H1 (cell line): Measurements from ENCODE around the gene SIAH3. TPM values are rescaled to one million over a fixed set of nuclear protein-coding genes. Genes with fewer than 3 reads are reported as not detected.

ENCODE experiments used
- GABPA ChIP-seq: IDR thresholded peaks from 2 replicates; pipeline ENCODE4 v1.6.1; 2011; ENCODE audit warnings: mild to moderate bottlenecking, low read length, moderate library complexity, borderline replicate concordance; ENCODE audit not compliant: insufficient read depth
- HDAC2 ChIP-seq, 2 experiments: fragments of 300-600 bp in 1 of 2; sonication (generic) in 1 of 2; IDR thresholded peaks; 2 replicates each; pipeline ENCODE4 v1.6.1; 2011 to 2012; ENCODE audit warnings: low read depth in 2 of 2, low read length in 2 of 2, mild to moderate bottlenecking in 2 of 2, moderate library complexity in 2 of 2, borderline replicate concordance in 1 of 2, inconsistent platforms in 1 of 2
- YY1 ChIP-seq: IDR thresholded peaks from 2 replicates; pipeline ENCODE4 v1.6.1; 2011; ENCODE audit warnings: low read depth, mild to moderate bottlenecking, low read length
- polyA plus RNA-seq, 7 experiments: library from polyadenylated mRNA; depleted of rRNA in 3 of 7; stranded (reverse) in 5 of 7; unstranded in 2 of 7; fragments of >200 nt in 5 of 7; fragments of 200-250 nt in 2 of 7; gene quantifications; 1 replicate in 5 of 7; 2 replicates in 1 of 7; 4 replicates in 1 of 7; pipeline versions ENCODE4 v1.2.1 to v1.2.3, GENCODE V29; 2011 to 2013; ENCODE audit warnings: missing spikeins in 2 of 7, mixed read lengths in 2 of 7
- total RNA-seq: library from RNA; stranded (reverse); fragmentation: NEBNext Ultra II Directional; extraction: Animal tissue kit (Norgen Biotek cat#: 25700); gene quantifications from 2 replicates; pipeline ENCODE4 v1.2.1, GENCODE V29; 2021

SIAH3 gene
- total and polyA plus RNA-seq, 2 of the 8 experiments (the other 6 are each of a cell fraction or from before 2014, with no cell fraction given): 0.15 to 0.17 TPM

DNA sequence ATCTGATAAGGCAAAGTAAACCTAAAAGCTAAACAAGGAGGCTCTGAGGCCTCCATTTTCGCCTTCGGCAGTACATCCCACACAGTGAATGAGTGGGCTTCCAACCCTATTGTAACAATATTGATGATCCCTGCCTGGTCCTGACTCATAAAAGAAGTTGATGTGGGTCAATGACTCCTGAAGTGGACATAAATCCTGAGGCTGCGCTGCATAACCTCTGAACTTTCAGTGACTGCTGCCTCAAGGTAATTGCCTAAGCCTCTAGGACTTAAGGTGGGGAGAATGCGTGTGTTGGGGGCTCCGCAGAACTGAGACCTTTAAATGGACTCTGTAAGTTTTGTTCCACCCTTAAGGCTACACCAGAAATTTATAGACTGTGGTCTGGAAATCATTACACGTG, 42.6 kb downstream of the SIAH3 start (continued):
- TF ChIP-seq HDAC2 (IDR thresholded peaks at IDR 0.05; ENCODE audit: borderline replicate concordance in 1 of 2, low read depth in 2 of 2, low read length in 2 of 2) (no peak), YY1 (no peak), GABPA (no peak)
